ENCODE results near the gene BCL11A. TPM values are rescaled to one million over a fixed set of nuclear protein-coding genes. Genes with fewer than 3 reads are reported as not detected.

The BCL11A gene
- total RNA-seq, 6 experiments from 2014 or later: 1.1 to 3.0 (median 1.9) TPM

GRCh38 chr2:60521626-60522025, 31.8 kb downstream of the BCL11A start:
- H3K9me3 Mint-ChIP-seq: no peaks in the 10 kb centered on the region
- H3K27me3 Mint-ChIP-seq (ENCODE audit: insufficient read depth): no peaks in the 10 kb centered on the region; the same call in 1 of the 2 replicates
- no peak overlapping the region for H3K4me3 Mint-ChIP-seq
- H3K36me3 Mint-ChIP-seq (ENCODE audit: low read depth): no peaks in the 10 kb centered on the region
- TF ChIP-seq, protein P1, sequence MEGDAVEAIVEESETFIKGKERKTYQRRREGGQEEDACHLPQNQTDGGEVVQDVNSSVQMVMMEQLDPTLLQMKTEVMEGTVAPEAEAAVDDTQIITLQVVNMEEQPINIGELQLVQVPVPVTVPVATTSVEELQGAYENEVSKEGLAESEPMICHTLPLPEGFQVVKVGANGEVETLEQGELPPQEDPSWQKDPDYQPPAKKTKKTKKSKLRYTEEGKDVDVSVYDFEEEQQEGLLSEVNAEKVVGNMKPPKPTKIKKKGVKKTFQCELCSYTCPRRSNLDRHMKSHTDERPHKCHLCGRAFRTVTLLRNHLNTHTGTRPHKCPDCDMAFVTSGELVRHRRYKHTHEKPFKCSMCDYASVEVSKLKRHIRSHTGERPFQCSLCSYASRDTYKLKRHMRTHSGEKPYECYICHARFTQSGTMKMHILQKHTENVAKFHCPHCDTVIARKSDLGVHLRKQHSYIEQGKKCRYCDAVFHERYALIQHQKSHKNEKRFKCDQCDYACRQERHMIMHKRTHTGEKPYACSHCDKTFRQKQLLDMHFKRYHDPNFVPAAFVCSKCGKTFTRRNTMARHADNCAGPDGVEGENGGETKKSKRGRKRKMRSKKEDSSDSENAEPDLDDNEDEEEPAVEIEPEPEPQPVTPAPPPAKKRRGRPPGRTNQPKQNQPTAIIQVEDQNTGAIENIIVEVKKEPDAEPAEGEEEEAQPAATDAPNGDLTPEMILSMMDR (IDR thresholded peaks at IDR 0.05): no peak
- no peak overlapping the region for H3K27ac Mint-ChIP-seq
- no peak for DNase-seq
- peaks cover 26% of the 10 kb centered on the region for H3K4me1 Mint-ChIP-seq (ENCODE audit: low read depth)

DNA sequence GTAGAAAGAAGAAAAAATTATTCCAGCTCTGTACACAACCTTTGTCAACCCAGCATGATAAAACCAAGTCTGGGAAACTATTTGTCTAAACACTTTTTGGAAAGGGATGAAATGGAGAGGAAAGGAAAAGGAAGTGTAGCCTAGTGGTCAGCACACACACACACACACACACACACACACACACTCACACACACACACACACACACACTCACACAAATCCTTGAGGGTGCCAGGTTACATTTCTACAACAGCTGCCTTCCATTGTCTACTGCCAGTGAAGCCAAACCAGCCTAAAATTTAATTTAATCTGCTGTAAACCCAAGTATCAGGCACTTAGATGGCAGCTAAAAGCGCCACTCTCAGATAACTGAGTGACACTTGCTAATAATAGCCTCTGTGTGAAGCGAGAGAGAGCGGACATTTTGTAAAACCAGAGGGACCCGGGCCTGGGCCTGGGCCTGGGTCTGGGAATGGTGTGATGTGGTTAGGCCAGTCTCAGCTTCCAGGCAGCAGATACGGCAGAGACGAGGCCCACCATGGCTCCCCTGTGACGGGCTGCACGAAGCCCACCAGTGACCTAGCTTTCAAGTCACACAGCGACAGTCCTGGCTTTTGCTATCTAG, 32.4 kb downstream of the BCL11A start:
- Mint-ChIP-seq H3K9me3 (no peaks in the 10 kb centered on the region), H3K4me1 (ENCODE audit: low read depth) (peaks cover 32% of the 10 kb centered on the region), H3K27ac (no peak overlapping the region), H3K4me3 (no peak overlapping the region), H3K36me3 (ENCODE audit: low read depth) (no peaks in the 10 kb centered on the region), H3K27me3 (ENCODE audit: insufficient read depth) (no peaks in the 10 kb centered on the region; the same call in 1 of the 2 replicates)
- TF ChIP-seq, protein P1 (IDR thresholded peaks at IDR 0.05): no peak
- no peak for DNase-seq

DNA sequence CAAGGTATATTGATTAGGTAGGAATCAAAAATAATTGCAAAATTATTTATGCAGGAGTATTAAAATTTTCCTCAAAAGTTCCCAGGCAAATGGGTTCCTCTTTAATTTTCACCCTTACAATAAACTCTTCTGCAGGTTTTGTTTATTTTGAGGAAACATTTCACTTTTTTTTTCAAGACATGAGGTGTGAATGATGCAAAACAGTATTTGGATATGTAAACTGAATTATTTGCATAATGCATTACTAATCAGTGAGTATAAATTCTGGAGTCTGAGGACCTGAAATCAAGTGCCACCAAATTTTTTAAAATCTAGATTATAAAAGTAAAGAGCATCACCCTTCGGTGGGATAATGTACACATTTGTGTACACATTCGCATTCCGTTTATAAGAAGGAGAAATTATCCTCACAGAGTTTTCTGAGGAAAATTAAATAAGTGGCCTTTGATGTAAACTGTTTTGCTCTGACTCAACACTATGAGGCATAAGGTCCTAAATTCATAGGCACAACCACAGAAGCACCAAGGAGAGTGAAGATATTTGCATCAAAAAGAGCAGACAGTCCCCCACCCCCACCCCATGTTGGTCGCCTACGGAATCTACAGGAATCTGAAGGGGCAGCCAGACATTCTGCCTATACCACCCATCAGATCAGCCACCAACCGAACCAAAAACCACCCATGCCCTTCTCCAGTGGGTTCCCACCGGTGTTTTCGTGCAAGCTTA, 33.1 kb downstream of the BCL11A start:
- no peaks in the 10 kb centered on the region for H3K36me3 Mint-ChIP-seq (ENCODE audit: low read depth)
- TF ChIP-seq, protein P1 (IDR thresholded peaks at IDR 0.05): no peak
- no peak overlapping the region for H3K27ac Mint-ChIP-seq
- H3K4me1 Mint-ChIP-seq (ENCODE audit: low read depth): peaks cover 39% of the 10 kb centered on the region
- H3K4me3 Mint-ChIP-seq: no peak overlapping the region
- no peaks in the 10 kb centered on the region for H3K9me3 Mint-ChIP-seq
- no peak for DNase-seq
- no peaks in the 10 kb centered on the region; the same call in 1 of the 2 replicates for H3K27me3 Mint-ChIP-seq (ENCODE audit: insufficient read depth)

GRCh38 chr2:60519231-60519863, 34.1 kb downstream of the BCL11A start:
- Mint-ChIP-seq H3K9me3 (no peaks in the 10 kb centered on the region), H3K27me3 (ENCODE audit: insufficient read depth) (no peaks in the 10 kb centered on the region; the same call in 1 of the 2 replicates), H3K27ac (peak overlapping the region; percentile 31), H3K36me3 (ENCODE audit: low read depth) (no peaks in the 10 kb centered on the region), H3K4me3 (peak overlapping the region; percentile 12; the same call in 1 of the 2 replicates), H3K4me1 (ENCODE audit: low read depth) (peaks cover 47% of the 10 kb centered on the region)
- no peak for DNase-seq
- TF ChIP-seq, protein P1 (IDR thresholded peaks at IDR 0.05): no peak

DNA sequence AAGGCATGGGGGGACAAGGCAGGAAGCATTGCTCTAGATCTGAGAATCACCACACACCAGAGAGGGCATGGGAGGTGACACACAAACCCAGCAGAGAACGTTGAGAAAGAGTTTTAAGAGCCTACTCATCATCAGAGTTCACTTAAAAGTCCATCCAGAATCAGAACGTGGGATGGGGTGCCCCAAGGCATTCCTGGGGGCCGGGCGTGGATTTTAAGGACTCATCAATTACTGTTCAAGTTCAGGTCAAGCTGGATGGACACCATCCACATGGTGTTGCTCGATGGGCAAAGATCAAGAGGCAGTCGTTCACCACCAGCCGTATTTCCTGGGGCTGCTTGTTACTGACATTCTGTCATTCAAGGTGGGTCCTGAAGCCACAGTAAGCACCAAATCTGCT, 34.9 kb downstream of the BCL11A start:
- H3K27ac Mint-ChIP-seq: peak overlapping the region; percentile 27; the same call in 1 of the 2 replicates
- H3K27me3 Mint-ChIP-seq (ENCODE audit: insufficient read depth): no peaks in the 10 kb centered on the region; the same call in 1 of the 2 replicates
- H3K36me3 Mint-ChIP-seq (ENCODE audit: low read depth): no peaks in the 10 kb centered on the region
- H3K4me1 Mint-ChIP-seq (ENCODE audit: low read depth): peaks cover 47% of the 10 kb centered on the region
- no peak for DNase-seq
- TF ChIP-seq, protein P1 (IDR thresholded peaks at IDR 0.05): no peak
- no peak overlapping the region; the same call in 1 of the 2 replicates for H3K4me3 Mint-ChIP-seq
- H3K9me3 Mint-ChIP-seq: no peaks in the 10 kb centered on the region
